Fibroblast of skin of left biceps (primary cell): ENCODE measurements around the gene GRIA3.
A peak's percentile ranks its signal among the peaks of the same experiment; 100 is the strongest.
"Not testable (repeated sequence)": the region's sequence is repeated elsewhere in the genome, so short reads cannot be mapped to it uniquely, and the experiment has no call there.

ENCODE experiments used
- DNase-seq, 2 experiments: peaks; one replicate each; pipeline ENCODE4 v3.0.0-alpha.2; 2013; ENCODE audit warnings: low read depth in 2 of 2

GRIA3 gene

DNA sequence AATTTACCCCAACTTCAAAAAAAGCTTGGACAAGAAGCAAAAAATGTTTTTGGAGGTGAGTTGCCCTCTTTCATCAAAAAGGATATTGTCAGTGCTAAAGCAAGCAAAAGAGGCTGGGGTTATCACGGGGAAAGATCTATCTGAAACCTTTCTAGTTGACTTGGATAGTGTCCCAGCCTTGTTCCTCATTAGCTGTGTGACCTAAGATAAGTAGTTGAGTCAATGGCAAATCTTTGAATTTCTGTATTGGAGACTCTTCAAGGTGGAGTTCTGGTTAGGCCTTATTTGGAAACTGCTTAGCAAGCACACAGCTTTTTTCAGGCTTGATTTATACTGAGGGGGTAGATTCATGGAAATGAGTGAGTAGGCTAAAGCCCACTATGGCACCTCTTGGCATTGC is 271.6 kb downstream of the GRIA3 start:
- DNase-seq, result no peak

DNA sequence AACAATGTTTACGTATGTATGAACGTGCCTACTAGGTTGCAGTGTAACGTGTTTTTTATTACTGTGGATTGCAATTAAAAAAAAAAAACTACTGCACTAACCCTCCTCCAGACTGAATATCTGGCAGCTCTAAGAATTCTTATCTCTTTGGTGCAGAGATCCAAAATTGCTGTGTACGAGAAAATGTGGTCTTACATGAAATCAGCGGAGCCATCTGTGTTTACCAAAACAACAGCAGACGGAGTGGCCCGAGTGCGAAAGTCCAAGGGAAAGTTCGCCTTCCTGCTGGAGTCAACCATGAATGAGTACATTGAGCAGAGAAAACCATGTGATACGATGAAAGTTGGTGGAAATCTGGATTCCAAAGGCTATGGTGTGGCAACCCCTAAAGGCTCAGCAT is 280.6 kb downstream of the GRIA3 start:
- no peak for DNase-seq

DNA sequence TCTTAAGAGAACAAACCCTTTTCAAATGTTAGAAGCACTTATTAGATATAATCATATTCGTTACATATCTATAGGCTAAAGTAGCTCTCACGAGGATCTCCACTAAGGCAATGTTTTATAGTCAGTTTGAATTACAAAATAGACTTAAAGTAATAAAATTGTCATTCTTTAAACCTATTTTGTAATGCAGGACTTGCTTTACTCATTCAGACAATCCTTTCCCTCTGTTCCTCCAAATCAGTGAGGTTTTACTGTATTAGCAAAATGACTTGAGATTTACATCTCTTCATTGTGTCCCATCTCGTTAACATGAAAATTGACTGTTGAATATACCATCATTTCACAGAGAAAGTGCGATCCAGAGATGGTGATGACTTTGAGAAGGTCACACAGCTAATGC is 284.4 kb downstream of the GRIA3 start:
- DNase-seq, result no peak

DNA sequence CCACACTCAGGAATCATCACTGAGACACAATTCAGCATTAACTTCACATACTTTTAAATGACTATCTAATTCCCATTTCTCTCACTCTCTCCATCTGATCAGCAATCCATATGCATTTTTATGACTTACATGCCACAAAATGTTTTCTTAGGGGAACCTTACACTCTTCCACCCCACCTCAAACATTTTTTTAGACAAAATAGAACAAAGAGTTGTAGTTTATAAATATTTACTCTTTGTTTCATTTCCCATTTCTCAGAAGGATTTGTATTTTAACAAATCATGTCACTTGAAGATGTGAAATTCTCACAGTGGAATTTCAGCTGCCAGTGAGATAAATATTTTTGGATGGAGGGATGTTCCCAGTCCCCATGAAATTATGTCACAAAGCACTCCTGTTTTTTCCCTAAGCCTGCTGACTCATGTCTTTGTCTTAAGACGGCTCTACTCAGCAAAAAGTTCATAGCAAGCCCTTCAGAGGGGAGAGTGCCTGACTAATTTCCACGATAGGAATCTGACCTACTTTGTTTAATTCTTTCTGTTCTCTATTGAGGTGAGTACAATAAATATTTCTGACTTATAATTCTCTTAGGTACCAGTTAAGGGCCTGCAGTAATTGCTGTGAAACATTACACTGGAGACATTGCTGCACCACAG is 291.1 kb downstream of the GRIA3 start:
- no peak for DNase-seq

DNA sequence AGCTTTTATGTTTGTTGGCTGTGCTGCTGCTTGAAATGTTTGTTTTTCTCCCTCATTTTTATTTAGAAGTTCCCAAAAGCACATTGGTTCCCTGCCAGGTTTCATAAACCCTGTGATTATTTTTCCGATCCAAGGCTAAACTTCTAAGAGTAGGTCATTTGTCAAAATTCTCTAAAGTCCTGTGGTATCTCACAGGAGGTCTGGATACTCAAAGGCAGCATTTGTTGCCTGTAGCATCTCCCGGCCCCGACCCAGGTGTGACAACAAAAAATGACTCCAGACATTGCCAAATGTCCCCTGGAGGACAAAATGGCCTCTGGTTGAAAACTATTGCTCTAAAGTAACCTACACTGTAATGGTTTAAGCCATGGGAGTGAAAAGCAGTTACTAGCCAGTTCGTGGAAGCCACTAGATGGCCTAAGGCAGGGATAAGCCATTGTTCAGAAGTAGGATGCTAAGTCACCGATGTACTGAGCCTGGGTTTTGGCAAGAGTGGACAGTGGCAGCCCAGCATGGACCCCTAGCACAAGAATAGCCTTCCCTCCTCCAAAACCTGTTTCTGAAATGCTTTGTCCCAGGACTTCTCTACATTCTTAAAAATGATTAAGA is 292.6 kb downstream of the GRIA3 start:
- no peak for DNase-seq

DNA sequence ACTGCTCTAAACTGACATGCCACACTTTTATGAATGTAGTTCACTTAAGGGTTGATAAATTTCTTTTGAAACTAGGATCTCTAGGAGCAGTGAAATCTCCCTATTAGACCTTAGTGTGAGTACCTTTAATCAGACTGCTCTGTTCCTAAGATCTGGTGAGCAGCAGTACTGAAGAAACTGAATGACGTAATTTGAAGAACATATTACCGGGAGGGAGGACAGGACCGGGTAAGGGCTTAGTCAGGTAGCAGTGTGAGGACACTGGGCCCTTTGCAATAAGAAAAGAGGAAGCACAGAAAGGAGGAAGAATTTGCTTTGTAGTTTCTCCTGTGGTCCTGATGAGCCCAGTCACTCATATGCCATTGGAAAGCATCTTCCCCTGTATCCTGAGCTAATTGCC is 293.6 kb downstream of the GRIA3 start:
- no peak for DNase-seq

DNA sequence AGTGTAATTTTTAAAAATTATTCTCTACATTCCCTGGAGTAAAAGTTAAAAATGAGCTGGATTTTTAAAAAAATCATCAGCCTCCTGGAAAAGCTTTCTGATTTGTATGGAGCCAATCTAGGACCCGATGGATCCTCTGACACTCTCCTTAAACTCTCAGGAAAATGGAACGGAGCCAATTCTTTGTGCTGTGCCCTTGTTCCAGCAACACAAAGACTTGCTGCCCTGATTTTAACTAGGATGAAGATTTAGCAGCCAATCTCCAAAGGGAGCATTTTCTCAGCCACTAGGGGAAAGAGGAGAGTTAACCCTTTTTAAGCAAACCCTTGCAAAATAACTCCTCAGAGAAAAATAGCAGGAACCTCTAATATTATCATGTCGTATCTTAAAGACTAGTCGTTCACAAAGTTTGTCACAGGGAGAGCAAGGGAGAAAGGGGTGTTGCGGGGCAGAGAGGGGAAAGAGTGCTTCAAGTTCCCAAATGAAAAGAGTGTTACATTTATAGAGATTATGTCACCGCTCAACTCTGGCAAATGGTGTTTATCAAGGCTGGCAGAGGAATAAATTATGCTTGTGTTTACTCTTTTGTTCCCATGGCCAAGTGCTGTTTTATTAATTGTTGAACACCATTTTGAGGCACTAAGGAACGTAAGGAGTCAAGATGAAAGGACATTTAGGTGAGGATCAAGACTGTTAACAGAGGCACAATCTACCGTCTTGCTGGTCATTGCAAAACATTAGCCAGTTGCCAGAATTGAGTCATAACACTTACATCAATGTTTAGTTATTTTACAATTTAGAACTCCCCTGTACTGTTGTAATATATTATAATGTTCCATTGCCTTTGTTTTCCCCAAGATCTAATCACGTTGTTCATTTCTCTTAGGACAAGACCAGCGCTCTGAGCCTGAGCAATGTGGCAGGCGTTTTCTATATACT is 298.1 kb downstream of the GRIA3 start:
- no peak for DNase-seq

DNA sequence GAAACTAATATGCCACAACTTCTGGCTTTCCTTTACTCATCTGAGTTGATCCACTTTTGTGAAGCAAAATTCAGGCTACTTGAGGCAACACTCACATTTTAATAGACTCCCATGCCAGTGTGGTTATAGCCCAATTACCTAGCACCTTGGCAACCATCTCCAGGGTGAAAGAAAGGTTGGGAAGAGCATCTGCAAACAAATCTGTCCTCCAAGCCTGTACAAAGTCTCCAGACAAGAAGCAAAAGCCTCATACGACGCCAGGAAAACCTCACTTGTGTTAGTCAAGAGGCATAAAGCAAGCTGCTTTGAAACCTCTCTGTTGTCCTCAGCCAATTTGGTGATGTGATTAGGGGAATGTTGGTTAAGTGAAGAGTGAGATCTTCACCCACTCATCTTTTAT is 302.2 kb downstream of the GRIA3 start:
- no peak for DNase-seq

DNA sequence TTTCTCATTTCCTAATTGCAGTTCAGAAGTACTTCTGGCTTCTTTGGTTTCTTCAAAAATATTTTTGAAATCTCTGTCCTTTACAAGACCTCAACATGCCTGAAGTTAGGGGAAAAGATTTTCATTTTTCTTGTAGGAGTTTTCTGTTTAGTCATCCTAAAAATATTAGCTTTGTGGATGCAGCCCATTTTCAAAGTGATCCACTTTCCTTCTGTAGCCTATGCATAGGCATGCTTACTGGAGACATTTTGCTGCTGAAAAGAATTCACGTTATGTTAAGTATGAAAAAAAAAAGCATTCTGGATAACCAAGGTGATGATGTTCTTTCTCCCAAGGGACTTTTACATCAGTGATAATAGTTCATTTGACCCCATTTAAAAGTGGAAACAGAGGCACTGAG is 303.2 kb downstream of the GRIA3 start:
- peak in 1 of 2 experiments; percentile 21 for DNase-seq

DNA sequence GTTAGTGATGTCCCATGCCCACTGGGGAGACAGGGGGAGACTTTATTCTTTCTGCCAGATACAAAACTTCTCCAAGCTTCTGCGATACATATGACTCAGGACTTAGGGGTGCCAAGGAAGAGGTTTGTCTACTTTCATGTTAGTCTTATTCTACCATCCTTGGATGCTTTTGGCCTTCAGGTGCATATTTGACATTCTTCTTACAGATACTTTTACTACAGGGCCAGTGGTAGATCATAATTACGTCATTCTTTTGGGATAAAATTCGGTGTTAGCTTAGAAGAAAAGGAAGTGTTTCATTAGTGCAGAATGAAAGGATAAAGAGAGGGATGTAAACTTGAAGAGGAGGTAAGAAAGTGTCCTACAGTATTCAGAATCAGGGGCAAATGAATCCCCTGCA is 303.6 kb downstream of the GRIA3 start:
- no peak for DNase-seq

DNA sequence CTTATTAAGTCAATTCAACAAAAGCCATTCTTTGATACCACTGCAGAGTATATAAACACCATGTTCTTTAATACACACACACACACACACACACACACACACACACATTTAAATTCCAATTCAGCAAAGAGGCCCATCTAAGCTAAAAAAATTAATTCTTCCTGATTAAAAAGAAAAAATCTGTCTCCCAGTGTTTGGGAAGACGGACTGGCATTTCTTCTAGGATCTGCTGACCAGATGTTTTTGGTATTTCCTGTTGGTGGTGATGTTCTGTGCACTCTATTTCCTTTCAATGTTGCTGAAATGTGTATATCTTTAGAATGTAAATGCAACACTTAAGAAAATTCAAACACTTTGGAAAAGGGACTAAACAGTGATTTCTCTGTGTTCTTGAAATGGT is 304.9 kb downstream of the GRIA3 start:
- peak in 1 of 2 experiments; percentile 26 for DNase-seq

DNA sequence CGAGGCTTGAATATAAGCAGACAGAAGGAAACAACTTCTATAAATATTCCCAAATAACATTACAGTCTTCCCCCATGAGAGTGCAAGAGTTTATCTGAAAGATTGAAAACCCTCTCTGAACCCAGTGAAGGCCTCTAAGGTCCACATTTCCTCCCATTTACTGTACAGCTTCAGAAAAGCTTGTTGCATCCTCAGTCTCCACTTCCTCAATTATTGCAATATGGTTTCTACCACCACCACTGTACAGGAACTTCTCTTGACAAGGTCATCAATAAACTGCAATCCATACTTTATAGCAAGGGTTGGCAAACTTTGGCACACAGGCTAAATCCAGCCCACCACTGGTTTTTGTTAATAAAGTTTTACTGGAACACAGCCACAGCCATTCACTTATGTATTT is 309.8 kb downstream of the GRIA3 start:
- no peak for DNase-seq

DNA sequence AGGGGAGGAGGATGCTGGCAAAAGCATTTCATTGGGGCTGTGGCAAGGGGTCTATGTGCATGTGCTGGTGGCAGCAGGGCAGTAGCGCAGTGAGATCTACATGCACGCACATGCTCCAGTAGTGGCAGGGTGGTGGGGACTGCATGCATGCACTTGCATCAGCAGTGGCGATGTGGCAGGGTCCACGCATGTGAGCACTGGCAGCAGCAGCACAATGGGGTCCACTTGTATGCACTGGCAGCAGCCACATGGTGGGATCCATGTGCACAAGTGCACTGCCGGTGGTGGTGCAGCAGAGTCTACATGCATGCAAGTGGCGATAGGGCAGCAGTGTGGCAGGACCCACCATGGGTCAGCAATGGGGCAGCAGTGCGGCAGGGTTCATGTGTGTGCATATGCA is 315.7 kb downstream of the GRIA3 start:
- DNase-seq, result no peak

DNA sequence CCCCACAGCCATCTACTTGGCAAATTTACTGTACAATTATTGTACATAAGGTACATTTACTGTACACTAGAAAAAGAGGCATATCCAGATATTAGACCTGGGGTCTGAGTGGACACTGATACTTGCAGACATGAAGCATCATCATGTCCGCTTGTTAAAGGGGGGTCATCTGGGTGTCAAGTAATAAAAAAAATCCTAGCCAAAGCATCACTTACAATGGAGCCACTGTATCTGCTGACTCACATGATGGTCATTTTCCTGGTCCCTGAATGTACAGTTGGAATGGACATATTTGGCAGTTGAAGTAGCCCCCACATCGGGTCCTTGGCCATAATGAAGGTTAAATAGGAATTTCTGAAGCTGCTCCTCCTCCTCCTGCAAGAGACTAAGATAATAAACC is 320.0 kb downstream of the GRIA3 start:
- no peak for DNase-seq

DNA sequence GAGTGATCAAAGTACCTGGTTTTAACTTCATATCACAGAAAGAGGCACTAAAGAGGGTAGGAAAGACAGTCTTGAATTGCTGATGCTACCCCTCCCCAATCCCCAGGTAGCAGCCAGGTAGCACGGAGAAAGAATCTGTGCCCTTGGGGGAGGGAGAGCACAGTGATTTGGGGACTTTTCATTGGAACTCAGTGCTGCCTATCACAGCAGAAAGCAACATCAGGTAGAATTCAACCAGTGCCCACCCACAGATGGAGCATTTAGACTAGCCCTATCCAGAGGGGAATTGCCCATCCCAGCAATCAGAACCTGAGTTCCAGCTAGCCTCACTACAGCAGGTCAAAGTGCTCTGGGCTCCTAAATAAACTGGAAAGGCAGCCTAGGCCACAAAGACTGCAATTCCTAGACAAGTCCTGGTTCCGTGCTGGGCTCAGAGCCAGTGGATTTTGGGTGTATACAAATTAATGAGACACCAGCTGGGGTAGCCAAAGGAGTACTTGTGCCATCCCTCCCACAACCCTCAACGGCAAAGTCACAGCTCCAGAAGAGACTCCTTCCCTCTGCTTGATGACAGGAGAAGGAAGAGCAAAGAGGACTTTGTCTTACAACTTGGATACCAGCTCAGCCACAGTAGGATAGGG is 320.7 kb downstream of the GRIA3 start:
- no peak for DNase-seq

DNA sequence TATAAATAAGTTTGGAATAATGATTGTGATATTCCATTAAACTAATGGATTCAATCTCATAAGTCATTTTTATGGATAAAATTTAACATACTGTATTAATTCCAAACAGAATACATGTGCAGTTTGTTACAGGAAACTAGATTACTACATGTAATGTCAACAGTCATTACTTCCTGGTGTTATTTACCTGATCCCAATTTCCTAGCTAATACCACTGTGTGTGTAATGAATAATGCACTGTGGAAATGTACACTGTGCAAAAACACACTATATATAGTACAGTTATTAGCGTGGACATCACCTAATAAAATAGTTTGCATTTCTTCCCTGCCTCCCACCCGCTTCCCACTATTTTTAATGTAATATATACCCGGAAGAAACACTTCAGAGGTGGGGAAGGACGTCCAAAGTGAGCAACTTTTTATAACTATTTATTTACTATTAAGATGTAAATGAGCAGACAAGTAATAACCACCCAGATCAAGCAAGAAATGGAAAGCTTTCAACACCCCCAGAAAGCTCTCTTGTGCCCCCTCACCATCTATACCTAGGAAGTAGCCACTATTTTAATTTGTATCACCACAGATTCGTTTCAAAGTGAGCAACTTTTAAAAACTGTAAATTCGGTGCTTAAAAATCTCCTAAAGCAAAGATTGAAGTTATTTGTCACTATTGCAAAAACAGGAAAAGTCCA is 329.7 kb downstream of the GRIA3 start:
- DNase-seq, result no peak

DNA sequence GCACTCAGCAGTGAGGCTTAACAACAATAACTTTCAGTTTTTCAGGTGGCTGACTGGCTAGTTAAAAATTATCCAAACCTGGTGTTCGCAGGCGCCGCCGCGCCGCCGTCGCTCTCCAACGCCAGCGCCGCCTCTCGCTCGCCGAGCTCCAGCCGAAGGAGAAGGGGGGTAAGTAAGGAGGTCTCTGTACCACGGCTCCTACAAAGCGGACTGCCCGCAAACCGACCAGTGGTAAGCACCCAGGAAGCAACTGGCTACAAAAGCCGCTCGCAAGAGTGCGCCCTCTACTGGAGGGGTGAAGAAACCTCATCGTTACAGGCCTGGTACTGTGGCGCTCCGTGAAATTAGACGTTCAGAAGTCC is 330.2 kb downstream of the GRIA3 start:
- not testable (repeated sequence) for DNase-seq

DNA sequence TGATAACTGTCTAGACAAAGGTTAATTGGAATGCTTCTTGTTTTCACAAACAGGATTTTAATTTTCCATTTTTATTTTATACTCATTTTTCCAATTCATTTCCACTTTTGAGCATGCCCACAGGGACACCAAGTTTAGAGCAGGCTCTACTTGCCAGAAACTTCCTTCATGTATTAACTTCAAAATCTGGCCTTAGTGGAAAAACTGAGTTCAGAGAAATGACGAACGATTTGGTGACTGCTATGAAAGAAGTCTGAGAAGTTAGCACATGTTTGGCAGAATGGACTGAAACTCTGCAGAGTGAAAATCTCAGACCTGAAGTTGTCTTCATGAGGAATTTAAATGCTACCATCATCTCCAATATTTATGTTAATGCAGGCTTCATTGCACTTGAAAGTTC is 334.7 kb downstream of the GRIA3 start:
- no peak for DNase-seq

DNA sequence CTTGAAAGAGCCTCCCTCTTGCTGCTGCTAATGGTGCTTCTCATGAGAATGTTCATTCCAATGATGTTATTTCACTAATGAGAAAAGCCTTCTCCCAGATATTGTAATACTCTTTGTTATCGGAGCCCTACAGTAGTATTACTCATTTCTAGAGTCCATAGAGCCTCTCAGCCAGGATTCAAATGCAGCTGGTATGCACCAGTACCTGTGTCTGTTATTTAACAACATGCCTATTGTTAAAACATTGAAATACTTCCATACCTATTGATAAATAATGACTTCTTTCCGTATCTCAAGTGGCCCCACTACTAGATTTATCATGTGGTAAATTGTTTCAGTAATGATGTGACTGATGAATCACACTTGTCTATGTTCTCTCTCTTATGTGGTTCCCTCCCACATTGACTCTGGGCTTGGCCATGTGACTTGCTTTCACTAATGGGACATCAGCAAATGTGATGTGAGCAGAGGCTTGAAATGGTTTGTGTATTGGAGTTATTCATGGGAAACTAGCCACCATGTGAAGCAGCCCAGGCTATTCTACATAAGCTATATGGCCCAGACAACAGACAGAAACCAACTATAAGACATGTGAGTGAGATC is 341.1 kb downstream of the GRIA3 start:
- no peak for DNase-seq

DNA sequence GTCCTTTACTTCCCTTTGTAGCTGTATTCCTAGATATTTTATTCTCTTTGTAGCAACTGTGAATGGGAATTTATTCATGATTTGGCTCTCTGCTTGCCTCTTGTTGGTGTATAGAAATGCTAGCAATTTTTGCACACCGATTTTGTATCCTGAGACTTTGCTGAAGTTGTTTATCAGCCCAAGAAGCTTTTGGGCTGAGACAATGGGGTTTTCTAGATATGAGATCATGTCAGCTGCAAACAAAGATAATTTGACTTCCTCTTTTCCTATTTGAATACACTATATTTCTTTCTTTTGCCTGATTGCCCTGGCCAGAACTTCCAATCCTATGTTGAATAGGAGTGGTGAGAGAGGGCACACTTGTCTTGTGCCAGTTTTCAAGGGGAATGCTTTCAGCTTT is 346.6 kb downstream of the GRIA3 start:
- not testable (repeated sequence) for DNase-seq
